ENCODE results near the gene NPB. TPM values are rescaled to one million over a fixed set of nuclear protein-coding genes. Genes with fewer than 3 reads are reported as not detected.

The NPB gene
- polyA plus RNA-seq, 1 donor from 2014 or later = 1.3 TPM

GRCh38 chr17:81912441-81913309 is 10.6 kb downstream of the NPB start:
- H3K4me2 ChIP-seq (ENCODE audit: low read length) = no peak overlapping the region
- TF ChIP-seq REST (IDR thresholded peaks at IDR 0.05; ENCODE audit: borderline replicate concordance) (no peak), CTCF (IDR thresholded peaks at IDR 0.05; ENCODE audit: poor library complexity, severe bottlenecking) (no peak), SMC3 (conservative IDR thresholded peaks at IDR 0.05; ENCODE audit: poor library complexity) (no peak)
- peaks cover 10% of the 10 kb centered on the region for H3K79me2 ChIP-seq (replicated peaks; ENCODE audit: insufficient read depth, low read length)
- H3K9me3 ChIP-seq (ENCODE audit: low read length) = no peaks in the 10 kb centered on the region
- no peaks in the 10 kb centered on the region for H4K20me1 ChIP-seq (ENCODE audit: insufficient read depth)
- no peak overlapping the region for H3K4me3 ChIP-seq (ENCODE audit: low read length)
- H3K27ac ChIP-seq (ENCODE audit: low read length) = no peak overlapping the region
- H2AFZ ChIP-seq (ENCODE audit: low read depth, low read length) = no peak overlapping the region
- no peaks in the 10 kb centered on the region for H3F3A ChIP-seq (ENCODE audit: insufficient read depth, low read length, poor library complexity, severe bottlenecking)
- H3K9me2 ChIP-seq (ENCODE audit: insufficient read depth, low read length) = no peaks in the 10 kb centered on the region
- H3K27me3 ChIP-seq (ENCODE audit: insufficient read depth, low read depth, low read length) = no peaks in the 10 kb centered on the region
- no peaks in the 10 kb centered on the region for H3K36me3 ChIP-seq (ENCODE audit: insufficient read depth, low read length)
- H3K9ac ChIP-seq (ENCODE audit: low read length) = no peak overlapping the region

GRCh38 chr17:81913394-81914102 is 11.5 kb downstream of the NPB start:
- Histone ChIP-seq H4K20me1 (ENCODE audit: insufficient read depth) (no peaks in the 10 kb centered on the region), H3K9me2 (ENCODE audit: insufficient read depth, low read length) (no peaks in the 10 kb centered on the region), H3K4me3 (ENCODE audit: low read length) (no peak overlapping the region), H3K27me3 (ENCODE audit: insufficient read depth, low read depth, low read length) (no peaks in the 10 kb centered on the region), H3K27ac (ENCODE audit: low read length) (no peak overlapping the region), H3K9me3 (ENCODE audit: low read length) (no peaks in the 10 kb centered on the region), H3K79me2 (replicated peaks; ENCODE audit: insufficient read depth, low read length) (peaks cover 13% of the 10 kb centered on the region), H3F3A (ENCODE audit: insufficient read depth, low read length, poor library complexity, severe bottlenecking) (no peaks in the 10 kb centered on the region), H3K9ac (ENCODE audit: low read length) (no peak overlapping the region), H3K36me3 (ENCODE audit: insufficient read depth, low read length) (no peaks in the 10 kb centered on the region), H3K4me2 (ENCODE audit: low read length) (no peak overlapping the region), H2AFZ (ENCODE audit: low read depth, low read length) (no peak overlapping the region)
- TF ChIP-seq REST (IDR thresholded peaks at IDR 0.05; ENCODE audit: borderline replicate concordance) (no peak), TAF1 (IDR thresholded peaks at IDR 0.05; ENCODE audit: low read depth) (no peak), MXI1 (conservative IDR thresholded peaks at IDR 0.05; ENCODE audit: poor library complexity, severe bottlenecking) (no peak), POLR2AphosphoS5 (IDR thresholded peaks at IDR 0.05) (no peak), EP300 (conservative IDR thresholded peaks at IDR 0.05; ENCODE audit: poor library complexity, severe bottlenecking) (no peak), CTCF (IDR thresholded peaks at IDR 0.05; ENCODE audit: poor library complexity, severe bottlenecking) (no peak), SMC3 (conservative IDR thresholded peaks at IDR 0.05; ENCODE audit: poor library complexity) (no peak), RAD21 (conservative IDR thresholded peaks at IDR 0.05) (no peak)
